Putamen (tissue), 1 donor: ENCODE data around the gene POSTN.

ENCODE experiments used
- DNase-seq: peaks from one replicate; pipeline ENCODE4 v3.0.0-alpha.2; 2016; ENCODE audit warnings: low spot score

POSTN gene, protein sequence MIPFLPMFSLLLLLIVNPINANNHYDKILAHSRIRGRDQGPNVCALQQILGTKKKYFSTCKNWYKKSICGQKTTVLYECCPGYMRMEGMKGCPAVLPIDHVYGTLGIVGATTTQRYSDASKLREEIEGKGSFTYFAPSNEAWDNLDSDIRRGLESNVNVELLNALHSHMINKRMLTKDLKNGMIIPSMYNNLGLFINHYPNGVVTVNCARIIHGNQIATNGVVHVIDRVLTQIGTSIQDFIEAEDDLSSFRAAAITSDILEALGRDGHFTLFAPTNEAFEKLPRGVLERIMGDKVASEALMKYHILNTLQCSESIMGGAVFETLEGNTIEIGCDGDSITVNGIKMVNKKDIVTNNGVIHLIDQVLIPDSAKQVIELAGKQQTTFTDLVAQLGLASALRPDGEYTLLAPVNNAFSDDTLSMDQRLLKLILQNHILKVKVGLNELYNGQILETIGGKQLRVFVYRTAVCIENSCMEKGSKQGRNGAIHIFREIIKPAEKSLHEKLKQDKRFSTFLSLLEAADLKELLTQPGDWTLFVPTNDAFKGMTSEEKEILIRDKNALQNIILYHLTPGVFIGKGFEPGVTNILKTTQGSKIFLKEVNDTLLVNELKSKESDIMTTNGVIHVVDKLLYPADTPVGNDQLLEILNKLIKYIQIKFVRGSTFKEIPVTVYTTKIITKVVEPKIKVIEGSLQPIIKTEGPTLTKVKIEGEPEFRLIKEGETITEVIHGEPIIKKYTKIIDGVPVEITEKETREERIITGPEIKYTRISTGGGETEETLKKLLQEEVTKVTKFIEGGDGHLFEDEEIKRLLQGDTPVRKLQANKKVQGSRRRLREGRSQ

DNA sequence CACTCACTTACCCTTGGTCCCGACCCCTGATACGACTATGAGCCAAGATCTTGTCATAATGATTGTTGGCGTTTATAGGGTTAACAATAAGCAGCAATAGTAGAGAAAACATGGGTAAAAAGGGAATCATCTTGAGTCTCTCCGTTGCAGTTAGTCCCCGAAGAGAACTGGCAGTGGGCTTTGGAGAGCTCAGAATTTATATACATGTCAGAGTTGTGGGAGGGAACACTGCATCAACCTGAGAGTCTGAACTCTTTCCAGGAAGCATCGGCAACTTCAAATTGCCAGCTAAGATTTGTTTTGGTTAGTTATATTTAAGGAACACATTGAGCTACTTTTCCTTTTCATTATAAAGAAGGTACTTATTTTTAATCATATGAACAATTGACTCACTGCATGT lies at the start of gene POSTN:
Gene POSTN, minus strand, starts transcription at position 172 of the 400 bp plus-strand sequence. Its CDS starts 42 bp downstream, at position 130.
- no peak for DNase-seq

DNA sequence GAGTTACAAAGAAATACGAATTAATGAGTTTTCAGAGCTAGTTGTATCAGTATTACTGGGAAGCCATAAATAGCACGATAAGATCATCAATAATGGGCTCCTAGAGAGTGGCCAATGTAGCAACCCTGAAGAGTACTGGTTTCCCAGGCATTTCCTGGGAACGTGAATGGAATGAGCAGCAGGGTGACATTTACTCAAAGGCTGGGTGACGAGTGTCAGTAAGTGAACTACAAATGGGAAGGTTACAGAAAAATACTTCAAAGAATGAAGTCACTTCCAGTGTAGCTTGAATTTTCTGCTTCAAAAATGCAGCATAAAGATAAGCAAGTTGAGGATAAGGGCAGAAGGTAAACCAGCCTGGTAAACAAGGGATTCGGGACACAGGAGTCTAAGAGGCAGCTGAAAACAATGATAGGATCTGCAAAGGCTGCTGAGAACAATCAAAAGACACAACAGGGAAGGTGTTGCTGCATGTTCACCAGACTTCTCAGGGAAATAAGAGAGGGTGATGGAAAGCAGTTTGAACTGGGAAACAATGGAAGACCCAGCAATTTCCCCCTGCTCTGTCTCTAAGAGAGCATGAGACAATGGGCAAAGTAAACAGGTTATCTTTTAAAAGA lies 48.6 kb upstream of the POSTN start:
- no peak for DNase-seq

DNA sequence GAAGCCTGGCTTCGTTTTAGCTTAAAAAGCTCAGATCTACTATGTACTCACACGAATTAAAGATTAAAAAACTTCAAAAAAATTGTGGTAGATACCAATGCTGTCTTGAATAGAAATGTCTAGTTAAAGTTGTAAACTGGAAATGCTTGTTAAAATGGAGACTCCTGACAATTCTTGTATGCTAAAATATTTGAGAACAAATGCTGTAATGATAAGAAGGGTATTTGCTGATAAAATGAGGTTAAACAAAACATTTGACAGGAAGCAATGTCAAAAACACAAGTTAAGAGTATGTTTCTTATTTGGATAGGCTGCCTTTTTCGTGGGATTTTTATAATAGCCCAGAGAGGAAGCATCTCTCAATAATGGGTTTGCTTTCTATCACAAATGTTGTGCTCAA lies 48.0 kb upstream of the POSTN start:
- no peak for DNase-seq

DNA sequence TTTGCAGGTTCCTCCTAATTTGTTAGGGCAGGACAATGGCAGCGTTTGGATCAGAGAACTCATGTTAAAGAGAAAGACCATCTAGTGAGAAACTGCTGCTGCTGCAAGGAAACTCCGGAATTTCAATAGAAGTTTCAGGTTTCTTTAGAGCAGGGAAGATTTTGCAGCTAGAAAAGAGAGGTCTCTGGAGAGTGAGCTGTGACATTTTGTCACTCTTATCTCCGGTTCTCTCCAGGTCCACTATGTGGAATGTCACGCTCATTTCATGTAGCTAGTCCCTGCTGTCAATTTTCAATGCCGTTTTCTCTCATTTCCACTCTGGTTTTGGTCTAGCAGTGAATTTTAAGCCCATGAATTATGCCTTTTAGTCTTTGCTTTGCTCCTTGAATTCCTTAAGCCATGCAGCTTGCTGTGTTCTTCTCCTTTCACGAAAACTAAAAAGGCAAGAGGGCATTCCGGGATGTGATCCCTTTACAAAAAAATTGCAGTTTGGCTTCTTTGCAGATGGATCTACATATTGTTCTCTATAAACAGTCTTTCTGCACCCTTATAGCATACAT lies 46.7 kb upstream of the POSTN start:
- no peak for DNase-seq

DNA sequence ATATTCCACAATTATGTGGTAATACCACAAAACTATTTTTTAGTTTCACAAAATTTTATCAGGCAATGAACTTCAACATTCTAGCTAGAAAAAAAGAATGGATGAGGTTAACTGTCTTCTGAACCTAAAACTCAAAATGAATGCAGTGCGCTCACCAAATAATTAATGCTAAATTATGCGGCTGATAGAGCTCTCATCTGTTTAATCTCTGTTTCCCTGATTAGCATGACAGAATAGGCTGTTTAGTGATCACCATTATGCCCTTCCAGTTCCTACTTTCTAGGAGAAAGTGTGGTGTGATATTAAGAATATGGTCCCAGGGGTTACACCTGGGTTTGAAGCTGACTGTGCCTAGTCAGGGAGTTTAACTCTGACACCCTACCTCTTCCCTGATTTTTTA lies 42.8 kb upstream of the POSTN start:
- DNase-seq: no peak

DNA sequence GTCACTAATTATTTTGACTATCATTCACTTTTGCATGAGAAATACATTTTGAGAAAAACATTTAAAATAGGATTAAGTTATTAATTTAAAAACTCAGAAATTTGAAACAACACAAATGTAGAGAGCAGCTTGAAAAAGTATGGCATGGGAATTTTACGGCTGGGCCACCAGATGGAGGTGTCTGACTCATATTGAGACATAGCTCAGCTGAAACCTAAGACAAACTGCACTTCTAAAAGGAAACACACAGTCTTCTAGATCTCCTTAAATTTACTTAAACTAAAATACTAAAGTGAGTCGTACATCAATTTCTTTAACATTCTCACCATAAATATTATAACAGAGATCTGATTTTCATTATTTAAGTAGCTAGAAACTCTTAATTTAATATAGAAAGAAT lies 41.9 kb upstream of the POSTN start:
- peak; percentile 7 for DNase-seq

DNA sequence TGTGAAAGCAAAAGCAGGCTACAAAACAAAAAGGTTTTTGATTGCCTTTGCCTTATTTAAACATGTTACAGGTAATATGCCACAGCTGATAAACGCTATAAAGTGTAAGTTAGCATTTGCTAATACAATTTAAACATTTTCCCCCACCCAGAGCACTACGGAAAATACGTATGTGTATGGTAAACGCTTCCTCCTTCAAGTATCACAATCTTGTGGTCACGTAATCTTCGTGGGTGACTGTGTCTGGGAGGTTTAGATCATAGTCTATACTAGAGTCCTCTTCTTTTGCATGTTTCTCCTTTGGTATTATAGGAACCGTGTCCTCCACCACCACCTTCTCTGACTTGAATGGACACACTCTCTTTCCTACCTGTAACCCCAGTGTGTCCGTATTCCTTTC lies 38.1 kb upstream of the POSTN start:
- DNase-seq: no peak

DNA sequence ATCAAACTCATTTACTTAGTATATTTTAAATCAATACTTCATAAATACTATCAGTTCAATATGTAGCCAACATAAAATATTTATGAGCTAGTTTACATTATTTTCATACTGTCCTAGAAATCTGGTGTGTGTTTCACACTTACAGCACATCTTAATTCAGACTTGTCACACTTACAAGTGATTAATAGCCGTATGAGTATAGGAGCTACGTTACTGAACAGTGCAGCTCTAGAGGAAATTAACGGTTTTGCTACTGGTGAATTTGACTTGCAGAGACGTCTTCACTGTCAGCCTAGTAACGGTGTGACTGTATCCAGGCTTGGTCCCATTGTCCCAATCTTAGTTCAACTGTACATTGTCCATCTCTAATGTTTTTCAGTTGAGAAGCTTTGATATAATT lies 33.7 kb upstream of the POSTN start:
- DNase-seq: no peak

DNA sequence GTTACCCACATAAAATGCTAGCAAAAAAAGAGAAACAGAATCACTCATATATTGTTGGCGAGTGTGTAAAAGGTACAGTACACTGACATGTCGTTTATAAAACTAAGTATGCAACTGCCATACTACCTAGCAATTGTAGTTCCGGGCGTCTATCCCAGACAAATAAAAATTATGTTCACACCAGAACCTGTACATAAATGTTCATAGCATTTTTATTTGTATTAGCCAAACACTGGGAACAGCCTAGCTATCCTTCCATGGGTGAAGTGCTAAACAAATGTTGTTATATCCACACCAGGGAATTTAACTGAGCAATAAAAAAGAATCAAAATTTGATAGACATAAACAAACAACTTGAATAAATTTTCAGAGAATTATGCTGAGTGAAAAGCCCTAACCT lies 28.9 kb upstream of the POSTN start:
- DNase-seq: no peak

DNA sequence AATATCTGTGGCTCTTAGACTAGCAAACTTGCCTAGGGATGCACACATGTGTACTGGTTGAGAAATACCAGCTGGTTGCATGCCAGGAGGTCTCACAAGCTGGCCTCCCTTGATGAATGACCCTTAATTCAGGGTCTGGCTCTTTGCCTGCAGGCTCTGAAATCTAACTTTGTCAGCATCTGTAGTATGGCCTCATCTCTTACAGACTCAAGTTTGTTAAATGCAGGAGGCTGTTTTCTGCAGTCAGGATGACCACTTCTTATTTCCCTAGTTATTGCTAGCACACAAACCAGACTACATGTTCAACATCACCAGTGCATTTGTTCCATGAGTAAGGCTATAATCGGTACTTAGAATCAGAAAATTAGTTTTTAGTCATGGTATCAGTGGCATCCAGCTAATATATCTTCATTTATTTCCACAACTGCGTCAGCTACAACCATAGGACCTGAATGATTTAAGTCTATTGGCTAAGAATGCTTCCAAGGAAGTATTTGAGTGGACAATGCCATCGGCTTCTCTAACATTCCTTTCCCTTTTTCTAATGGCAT lies 23.3 kb upstream of the POSTN start:
- no peak for DNase-seq

DNA sequence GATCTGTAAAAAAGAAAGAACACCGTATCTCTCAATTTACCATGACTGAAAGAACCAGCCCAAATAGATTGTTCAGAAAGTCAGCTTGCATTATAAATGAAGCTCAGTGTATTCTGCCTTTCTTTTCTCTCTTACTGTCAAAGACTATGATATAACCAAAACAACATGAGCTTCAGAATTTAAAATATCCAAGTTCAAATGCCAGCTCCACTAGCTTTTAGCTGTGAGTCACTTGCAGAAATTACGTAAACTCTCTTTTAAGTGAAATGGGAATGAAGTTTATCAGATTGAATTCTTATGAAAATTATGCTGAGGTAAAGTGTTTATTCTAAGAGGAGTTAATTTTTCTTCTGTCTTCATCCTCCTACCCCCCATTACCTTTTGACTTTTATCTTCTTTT lies 20.0 kb upstream of the POSTN start:
- DNase-seq: peak; percentile 13

DNA sequence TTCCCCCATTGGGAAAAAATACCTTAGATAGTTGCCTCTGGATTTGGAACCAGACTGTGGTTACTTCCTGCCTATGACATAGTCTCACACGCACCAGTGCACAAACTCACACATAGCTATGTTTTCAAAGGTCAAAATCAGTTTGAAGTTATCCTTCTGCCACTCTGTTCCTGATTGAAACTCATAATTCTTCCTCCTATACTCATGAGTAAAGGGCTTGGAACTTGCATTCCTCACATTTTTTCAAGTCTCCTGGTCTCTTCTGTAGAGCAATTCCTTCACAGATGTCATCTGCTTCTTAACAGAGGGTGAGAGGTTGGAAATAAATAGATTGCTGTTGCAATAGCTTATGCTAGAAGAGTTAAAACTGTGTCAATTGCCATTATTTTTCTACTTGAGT lies 18.6 kb upstream of the POSTN start:
- DNase-seq: no peak

DNA sequence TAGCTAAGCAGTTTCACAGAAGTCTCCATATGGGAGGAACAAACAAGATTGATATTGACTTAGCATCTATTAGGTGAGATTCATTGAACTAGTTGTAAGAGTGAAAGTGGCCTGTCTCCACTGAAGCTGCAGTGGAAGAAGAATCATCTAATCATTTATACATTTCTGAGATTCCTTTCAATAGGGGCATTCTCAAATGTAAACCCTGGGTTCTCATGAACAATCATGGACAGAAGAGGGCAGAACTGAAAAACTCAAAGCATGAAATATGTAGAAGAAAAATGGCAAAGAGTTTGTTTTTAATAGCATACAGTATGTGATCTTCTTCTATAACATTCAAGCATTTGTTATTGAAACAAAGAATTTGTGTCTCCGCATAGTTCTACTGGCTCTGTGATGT lies 17.6 kb upstream of the POSTN start:
- DNase-seq: no peak

DNA sequence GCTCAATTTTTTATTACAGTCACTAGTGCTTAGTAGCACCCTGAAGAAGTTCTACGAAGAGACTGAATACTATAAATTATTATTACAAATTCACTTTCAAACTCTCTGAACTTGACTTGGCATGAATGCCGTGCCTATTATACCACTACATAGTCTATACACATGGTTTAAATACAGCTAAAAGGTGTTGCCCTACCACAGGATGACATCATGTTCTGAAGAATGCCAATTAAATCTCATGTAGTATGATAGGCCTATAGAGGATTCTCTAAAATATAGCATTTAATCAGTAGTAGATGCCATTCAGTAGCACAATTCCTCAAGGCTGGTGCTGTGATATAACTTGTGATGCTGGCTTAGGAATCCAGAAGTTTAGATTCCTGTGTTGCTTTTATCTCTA lies 16.7 kb upstream of the POSTN start:
- no peak for DNase-seq

DNA sequence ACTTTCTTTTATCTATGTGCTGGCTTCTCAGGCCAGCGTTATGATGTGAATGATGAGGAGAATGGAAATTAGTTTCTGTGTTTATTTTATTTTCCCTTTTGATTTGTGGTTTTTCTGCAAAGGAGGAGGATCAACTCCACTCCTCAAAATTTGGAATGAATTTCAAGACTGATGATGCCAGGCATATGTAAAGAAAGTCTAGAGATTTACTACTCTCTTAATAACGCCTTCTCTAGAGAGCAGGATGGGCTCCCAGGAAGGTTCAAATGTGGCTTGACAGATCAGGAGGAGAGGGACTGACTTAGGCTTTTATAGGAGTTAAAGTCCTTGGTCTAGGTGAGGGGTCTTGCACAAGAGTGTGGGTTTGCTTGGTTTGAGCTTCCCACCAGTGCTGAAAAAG lies 15.1 kb upstream of the POSTN start:
- no peak for DNase-seq

DNA sequence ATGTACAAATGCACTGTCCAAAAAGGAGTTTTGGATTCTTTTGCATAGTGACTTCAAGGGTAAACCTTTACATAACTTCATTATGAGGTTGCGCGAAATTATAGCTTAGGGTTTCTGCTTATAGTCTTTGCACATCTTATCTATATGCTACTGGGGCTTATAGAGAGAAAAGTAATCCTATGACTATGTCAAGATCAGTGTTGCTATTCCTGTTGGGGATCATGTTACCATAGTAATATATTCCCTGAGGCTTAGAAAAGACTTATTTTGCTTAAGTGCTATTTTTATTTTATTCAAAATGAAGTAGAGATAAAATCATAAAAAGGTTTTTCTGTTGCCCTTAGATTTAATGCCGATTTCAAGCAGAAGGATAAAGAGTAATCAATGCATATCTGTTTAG lies 14.7 kb upstream of the POSTN start:
- DNase-seq: no peak

DNA sequence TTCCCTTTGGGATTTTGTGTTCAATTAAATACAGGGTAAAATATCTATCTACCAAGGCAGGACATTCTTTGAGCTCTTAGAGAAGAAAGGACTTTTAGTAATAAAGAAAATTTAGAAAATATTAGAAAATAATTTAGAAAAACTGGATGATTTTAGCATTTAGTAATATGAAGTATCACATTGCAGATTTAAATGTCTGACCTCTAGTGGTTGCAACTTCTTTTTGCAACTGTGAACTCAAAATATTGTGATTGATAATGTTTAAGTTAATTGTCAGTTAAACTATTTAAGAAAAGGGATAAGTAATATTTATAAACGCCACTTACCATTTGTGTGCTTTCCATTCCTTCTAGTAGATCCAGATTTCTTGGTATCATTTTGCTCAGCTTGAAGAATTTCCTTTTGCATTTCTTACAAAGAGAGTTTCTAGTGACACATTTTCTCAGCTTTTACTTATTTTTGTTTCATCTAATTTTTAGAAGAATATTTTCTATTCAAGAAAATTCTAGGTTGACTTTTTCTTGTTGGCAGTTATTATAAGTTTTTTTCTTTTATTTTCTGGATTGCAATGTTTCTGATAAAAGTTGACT lies 10.3 kb upstream of the POSTN start:
- no peak for DNase-seq

DNA sequence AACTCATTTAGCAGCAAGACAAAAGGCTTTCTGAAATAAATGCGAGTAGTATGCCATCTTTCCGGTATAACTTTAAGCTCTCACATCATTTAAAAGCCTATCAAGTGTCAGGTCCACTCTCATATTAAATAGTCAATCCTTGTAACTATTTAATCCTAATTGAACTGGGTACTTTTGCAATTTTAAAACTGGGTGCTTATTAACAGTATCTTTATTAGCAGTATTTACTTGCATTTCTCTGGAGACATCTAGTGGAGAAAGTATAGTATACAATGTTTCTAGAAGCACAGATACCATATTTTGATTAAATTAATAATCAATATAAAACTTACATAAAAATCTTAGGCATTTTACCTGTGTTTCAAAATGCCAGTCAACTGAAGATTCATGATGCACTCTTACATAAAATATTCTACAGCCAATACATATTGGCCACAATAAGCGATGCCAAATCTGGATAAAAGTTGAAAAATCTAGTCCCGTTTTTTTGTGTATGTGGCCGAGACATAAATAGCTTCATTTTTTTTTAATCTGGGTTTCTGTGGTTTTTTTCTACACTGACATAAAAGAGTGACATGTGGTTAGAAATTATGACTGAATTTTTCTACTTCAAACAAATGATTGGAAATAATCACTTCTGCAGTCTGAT lies 4.3 kb upstream of the POSTN start:
- peak; percentile 7 for DNase-seq

DNA sequence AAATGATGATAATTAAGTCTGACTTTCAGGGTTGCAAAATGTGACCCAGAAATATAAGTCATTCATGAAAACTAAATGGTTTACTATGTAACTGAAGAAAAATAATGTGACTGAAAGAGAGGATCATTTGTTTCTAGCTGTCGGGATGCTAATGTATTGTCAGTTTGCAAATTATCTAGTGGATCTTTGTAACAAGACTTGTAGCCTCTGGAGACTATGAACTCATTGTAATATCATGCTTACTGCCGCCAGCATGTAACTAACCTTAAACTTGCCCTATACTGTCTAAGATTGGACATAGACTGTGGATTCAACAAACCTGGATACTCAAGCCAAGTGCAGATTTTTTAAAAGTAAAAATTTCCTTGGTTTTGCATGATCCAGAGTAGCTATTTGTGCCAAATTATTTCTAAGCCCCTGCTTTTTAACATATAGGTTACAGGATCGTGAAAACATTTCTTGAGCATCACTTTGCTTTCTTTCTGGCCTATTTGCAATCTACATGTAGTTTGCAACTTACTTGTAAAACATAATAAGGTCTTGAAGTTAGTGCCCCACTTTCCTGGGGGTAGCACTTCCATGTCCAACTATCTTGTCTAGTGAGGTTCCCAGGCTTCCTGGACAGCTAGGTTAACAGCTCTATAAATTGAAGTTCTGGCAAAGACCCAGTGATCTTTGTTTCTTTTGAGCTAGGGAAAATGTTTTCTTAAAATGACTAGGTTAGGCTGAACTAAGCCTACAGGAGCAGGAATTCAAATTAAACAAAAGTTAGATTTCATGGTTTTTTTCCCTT lies 3.3 kb upstream of the POSTN start:
- no peak for DNase-seq

DNA sequence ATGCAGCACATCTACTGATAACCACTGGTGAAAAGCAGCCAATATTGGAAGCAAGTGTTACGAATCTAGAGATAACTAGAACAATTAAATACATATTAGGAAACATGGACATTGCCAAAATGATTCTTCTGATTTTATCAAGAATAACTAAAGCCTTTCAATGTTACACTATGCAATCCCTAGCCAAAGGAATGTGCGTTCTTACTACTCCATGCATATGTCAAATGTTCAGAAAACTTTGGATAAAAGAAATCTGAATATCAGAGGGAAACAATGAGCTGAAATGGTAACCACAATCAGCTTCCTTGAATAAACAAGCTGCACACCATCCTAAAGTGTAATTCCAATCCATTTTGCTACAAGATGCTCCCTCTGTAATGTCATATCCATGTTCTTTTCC lies 951 bp upstream of the POSTN start:
- no peak for DNase-seq
